Nucleus accumbens (tissue), 56 donors: ENCODE data around the gene NEK4.

Experiments
- DNase-seq, 56 donors: peaks; one replicate each; lab custom pipeline; 2025; lab: John Stamatoyannopoulos, UW

The NEK4 gene

DNA sequence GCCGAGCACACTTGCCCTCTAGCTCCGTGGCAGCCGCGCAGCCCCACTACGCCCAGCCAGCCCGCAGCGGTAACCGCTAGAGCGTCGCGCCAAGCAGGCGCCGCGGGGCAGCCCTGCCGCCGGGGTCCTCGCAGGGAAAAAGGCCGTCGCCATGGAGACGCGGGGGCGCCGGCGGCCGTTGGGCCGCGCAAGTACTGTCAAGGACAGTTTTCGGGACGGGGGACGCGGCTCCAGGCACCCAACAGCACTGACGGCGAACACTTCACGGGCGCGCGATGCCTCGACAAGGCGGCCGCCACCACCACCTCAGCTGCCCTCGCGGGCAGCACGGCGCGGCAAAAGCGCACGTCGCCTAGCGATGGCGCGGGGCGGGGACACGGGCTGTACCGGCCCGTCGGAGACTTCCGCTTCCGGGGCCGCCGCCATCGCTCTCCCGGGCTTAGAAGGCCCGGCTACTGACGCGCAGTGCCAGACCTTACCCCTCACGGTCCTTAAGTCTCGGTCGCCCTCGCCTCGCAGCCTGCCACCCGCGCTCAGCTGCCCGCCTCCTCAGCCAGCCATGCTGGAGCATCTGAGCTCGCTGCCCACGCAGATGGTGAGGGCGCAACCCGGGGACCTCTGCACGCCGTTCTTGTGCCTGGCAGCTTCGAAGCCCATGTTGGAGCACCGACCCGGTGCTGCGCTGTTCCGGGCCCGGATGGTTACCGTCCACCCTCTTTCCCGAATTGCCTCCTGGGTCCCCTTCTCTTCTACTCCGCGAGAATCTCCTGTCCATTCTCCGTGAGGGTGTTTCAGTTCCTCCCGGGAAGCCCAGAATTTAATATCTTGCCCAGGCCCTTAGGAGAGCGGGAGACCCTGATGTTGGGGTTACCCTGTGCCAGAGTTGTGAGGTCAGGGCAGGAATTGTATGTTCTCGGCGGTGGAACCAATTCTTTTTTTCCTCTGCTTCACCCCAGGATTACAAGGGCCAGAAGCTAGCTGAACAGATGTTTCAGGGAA lies 64.8 kb downstream of the NEK4 start, which contains the start of the genes GLT8D1 and SPCS1:
Gene GLT8D1, minus strand, starts transcription at position 104 of the 999 bp plus-strand sequence. CDS start 5,331 bp downstream, outside the sequence.
Gene SPCS1, plus strand, starts transcription at position 419 of the 999 bp plus-strand sequence. Its CDS starts 141 bp downstream, at position 560.
- DNase-seq, result peak; percentile 33 to 98 (median 88)

DNA sequence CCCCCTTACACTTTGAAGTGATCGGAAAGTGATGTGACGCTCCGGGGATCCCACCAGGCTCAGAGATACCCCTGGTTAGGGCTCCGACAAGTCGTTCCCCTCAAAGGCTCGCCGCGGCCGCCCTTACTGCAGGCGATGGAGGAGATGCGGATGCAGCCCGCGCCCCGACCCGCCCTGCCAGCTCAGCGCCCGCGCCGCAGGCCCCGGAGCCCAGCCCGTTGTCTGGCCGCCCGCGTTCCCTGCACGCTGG lies 65.4 kb downstream of the NEK4 start:
- DNase-seq, result peak in 1 of 56 donors; percentile 64

GRCh38 chr3:52704611-52705437 lies 65.9 kb downstream of the NEK4 start:
- peak in 1 of 56 donors; percentile 15 for DNase-seq

DNA sequence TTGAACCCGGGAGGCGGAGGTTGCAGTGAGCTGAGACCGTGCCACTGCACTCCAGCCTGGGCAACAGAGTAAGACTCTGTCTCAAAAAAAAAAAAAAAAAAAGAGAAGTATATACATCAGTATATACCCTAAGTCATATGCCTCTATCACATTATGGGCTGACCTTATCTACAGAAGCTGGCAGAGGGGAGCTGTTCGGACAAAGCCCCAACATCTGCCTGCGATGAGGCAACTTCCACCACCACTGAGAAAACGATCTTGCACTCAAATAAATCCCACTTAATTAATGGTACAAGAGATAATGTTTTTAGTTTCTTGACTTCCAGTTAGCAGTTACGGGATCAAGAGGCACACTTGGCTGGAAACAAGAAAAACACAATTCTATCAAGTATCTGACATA lies 67.4 kb downstream of the NEK4 start:
- no peak for DNase-seq

GRCh38 chr3:52697632-52697965 lies 73.1 kb downstream of the NEK4 start:
- no peak for DNase-seq

DNA sequence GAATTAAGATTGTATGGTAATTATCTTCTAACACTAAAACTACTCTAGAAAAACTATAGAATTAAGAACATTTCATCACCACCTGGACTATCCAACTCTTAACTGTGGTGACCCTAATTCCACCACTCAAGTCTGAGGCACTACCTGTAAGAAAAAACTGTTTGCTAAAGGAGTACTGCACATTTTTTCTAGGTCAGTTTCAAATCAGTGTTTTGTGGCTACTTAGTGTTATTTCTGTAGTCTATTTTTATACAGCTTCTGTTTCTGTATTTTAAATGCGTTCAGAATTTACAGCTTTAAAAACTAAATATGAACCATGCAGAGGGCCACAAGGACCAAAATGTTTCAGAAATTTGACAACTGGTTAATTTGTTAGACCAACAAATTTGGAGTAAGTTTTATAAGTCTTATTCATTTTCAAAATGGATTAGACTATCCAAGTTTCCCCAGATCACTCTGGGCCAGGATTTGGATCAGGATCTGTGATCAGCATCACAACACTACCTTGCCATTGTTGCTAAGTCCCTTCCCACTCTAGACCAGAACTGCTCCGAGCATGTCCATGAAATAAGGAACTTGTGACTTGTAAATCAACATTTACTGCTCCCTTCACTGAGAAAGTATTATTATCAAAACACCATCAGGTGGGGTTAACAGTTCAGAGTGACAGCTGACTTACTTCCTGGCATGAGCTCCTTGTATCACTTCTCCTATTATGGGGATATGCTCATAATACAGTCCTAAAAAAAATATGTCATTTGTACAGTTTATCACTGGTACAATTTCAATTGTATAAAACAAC lies 73.7 kb downstream of the NEK4 start:
- no peak for DNase-seq

DNA sequence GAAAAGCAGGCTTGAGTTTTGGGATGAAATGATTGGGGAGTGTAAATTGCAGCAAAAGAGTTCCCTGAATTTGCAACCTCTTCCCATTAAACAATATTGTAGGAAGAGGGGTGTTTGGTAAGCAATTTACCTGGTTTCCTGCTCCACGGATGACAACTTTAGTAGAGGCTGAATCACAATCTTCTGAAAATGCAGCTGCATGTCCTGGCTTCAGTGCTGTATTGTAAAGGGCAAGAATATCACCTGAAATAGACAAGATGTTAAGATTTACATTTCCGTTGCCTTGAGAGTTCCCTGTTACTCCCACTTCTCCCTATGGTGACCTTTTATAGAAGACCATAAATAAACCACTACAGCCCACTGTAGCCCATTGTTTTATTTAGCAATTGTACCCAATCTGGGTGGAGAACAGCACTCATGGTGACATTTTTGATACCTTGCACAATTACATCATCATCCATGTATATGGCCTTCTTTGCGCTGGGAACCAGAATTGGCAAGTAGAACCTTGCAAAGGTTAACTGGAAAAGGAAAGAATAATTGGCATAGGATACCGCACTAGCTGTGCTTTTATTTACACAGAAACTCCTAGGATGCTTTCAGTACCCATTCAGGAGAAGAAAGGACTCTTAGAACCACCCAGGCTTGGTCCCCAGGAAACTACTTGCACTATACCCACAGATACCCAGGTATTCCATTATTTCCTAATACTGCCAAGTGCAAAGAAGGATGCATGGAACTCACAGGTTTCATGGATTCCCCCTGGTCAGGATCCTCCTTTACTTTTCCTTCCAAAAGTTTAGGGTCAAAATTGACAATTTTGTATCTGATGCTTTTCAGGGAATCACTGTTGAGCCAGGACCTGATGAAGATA lies 74.7 kb downstream of the NEK4 start:
- no peak for DNase-seq

- no peak for DNase-seq
Observed at GRCh38 chr3:52694528-52695189, 76.1 kb downstream of the NEK4 start.

DNA sequence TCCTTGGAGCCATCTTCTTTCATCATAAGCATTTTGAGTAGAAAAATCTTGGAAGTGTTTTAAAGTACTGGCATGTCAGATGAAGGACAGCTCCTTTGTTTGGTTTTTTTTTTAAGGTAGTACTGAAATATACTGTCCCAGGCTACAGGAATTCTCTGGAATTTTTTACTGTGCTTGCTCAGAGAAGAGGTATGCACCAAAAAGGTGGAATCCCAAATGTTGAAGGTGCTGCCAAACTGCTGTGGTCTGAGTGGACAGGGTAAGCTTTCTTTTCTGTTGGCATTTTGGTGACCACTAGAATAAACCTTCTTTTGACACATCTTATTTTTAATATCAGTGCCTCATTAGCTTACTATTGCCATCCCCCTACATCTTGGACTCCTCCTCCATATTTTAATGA lies 77.7 kb downstream of the NEK4 start:
- no peak for DNase-seq

- DNase-seq, result no peak
Observed at GRCh38 chr3:52690560-52690959, 80.2 kb downstream of the NEK4 start.

DNA sequence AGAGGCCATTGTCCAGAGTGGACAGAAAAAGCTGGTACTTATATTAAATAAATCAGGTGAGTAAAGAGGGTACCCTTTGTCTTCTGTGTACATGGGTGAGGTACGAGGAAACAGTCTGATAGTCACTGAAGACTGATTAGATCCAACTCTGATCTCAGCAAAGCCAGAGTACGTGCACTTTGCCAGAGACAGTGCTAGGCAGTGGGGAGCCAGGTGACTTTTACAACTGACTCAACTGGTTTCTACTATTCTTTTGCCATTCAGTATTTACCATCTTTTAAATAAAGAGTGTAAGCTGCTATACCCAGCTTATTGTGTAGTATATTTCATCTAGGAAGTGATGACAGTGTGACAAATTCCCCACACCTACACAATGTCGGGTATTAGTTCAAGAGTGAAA lies 81.6 kb downstream of the NEK4 start:
- DNase-seq, result no peak

DNA sequence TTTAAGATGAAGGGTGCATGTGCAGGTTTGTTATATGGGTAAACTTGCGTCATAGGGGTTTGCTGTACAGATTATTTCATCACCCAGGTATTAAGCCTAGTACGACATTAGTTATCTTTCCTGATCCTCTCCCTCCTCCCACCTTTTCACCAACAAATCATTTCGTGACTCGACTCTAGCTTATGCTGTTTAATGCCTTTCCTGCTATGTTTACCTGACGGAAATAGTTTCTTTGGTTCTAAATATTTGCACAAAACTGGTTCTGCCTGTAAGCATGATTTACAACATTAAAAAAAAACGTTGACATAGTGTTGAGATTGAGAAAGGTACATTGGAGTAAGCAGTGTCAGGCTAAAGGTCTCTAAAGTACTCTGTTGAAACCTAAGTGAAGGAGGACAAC lies 82.5 kb downstream of the NEK4 start:
- no peak for DNase-seq

GRCh38 chr3:52685709-52686691 lies 84.7 kb downstream of the NEK4 start, which contains the start of the genes GNL3 and PBRM1:
Gene GNL3, plus strand, starts transcription at chr3:52686032. Its CDS starts 61 bp downstream, at chr3:52686093.
Gene PBRM1, minus strand, starts transcription at chr3:52685913.
- peak in 55 of 56 donors; percentile 63 to 96 (median 90) for DNase-seq

- DNase-seq, result peak in 40 of 56 donors; percentile 49 to 93 (median 82)
Observed at GRCh38 chr3:52685285-52685708, 85.4 kb downstream of the NEK4 start.

DNA sequence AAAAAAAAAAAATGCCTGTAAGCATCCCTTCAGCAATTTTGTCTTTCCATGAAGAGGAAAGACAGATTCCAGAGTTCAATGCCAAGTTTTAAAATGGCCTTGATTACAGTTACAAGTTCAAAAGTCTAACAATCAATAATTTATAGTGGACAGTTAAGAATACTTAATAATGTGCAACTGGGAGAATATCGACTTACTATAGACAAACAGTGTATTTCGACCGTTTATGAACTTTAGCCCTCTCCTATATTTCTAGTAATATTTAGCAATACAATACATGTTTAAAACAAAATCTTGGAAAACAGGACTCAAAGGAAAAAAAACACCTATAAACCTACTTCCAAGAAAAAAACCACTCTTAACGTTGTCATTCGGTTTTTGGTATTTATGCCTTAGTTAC lies 86.6 kb downstream of the NEK4 start:
- DNase-seq, result no peak

DNA sequence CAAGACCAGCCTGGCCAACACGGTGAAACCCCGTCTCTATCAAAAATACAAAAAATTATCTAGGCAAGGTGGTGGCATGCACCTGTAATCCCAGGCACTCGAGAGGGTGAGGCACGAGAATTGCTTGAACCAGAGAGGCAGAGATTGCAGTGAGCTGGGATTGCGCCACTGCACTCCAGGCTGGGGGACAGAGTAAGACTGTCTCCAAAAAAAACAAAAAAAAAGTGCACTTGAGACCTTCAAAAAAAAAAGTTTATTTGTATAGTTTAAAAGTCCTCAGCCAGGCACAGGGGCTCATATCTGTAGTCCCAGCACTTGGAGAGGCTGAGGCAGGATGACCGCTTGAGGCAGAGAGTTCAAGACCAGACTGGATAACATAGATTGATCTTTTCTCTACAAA lies 87.1 kb downstream of the NEK4 start:
- DNase-seq, result no peak

GRCh38 chr3:52682016-52682415 lies 88.7 kb downstream of the NEK4 start:
- peak in 19 of 56 donors; percentile 1 to 31 (median 10) for DNase-seq

DNA sequence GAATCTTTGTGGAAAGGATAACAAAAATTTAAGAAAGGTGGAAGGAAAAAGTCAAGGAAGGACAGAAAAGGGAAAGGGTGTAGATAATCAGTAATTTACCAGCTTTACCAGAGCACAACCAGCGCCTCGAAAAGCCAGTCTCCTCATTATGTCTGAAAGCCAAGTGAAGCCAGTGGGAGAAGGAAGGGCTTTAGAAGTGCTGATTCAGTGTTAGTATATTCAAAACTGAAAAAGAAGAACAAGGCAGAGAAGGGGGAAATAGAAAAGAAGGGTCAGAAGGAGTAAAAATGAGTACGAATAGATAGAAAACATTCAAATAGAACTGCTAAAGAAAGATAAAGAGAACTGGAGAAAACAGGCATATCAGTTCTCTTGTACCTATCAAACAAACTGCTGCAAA lies 89.1 kb downstream of the NEK4 start:
- no peak for DNase-seq
